Measurements from ENCODE around the gene ABCC11. TPM values are rescaled to one million over a fixed set of nuclear protein-coding genes. Genes with fewer than 3 reads are reported as not detected.

Gene ABCC11
- total and polyA plus RNA-seq, 2 of the 13 experiments (the other 11 are each of a cell fraction or from before 2014, with no cell fraction given) = 1.0 to 1.4 TPM

- 0 out of 2 replicates have a peak, but pooled peaks have one; percentile 37 for TF ChIP-seq LCORL (IDR thresholded peaks at IDR 0.05)
- TF ChIP-seq LCORL (CRISPR knock-in tag; IDR thresholded peaks at IDR 0.05) = no peak
- no peak for TF ChIP-seq ZNF446 (CRISPR knock-in tag; IDR thresholded peaks at IDR 0.05)
- TF ChIP-seq ETV5 (CRISPR knock-in tag; IDR thresholded peaks at IDR 0.05; ENCODE audit: borderline replicate concordance) = 0 out of 2 replicates have a peak, but pooled peaks have one; percentile 12
- TF ChIP-seq ZNF589 (CRISPR knock-in tag; conservative IDR thresholded peaks at IDR 0.05) = no peak
- TF ChIP-seq AGO1 (IDR thresholded peaks at IDR 0.05; ENCODE audit: low read depth, low read length, poor library complexity, severe bottlenecking) = no peak
Measured at GRCh38 chr16:48236286-48236685, 11.1 kb downstream of the ABCC11 start (continued).

GRCh38 chr16:48235556-48236136, 11.7 kb downstream of the ABCC11 start:
- peak; percentile 87 for FAIRE-seq
- Histone ChIP-seq H2AFZ (ENCODE audit: low read length) (peak overlapping the region; percentile 74), H3K27me3 (ENCODE audit: control insufficient read depth in 1 of 2, insufficient read depth in 2 of 2, low read length in 2 of 2) (no peaks in the 10 kb centered on the region), H3K4me2 (ENCODE audit: low read depth, low read length) (peak overlapping the region; percentile 86), H3K36me3 (replicated peaks in 1 of 2; ENCODE audit: control insufficient read depth in 1 of 2, insufficient read depth in 2 of 2, low read length in 2 of 2) (no peaks in the 10 kb centered on the region), H3K4me3 (replicated peaks in 1 of 3; ENCODE audit: insufficient read depth in 1 of 3, low read depth in 2 of 3, low read length in 3 of 3) (peak overlapping the region; percentile 17 to 57 (median 26)), H3K9me3 (ENCODE audit: low read length) (no peaks in the 10 kb centered on the region), H3K27ac (ENCODE audit: extremely low read length, insufficient read depth, low read length) (peak overlapping the region; percentile 66), H4K20me1 (ENCODE audit: insufficient read depth, low read length) (no peaks in the 10 kb centered on the region), H3K9ac (ENCODE audit: insufficient read depth, low read depth, low read length) (peak overlapping the region; percentile 55), H3K79me2 (ENCODE audit: insufficient read depth, low read length) (no peaks in the 10 kb centered on the region), H3K4me1 (ENCODE audit: insufficient read depth, low read length) (peaks cover 63% of the 10 kb centered on the region)
- CTCF ChIA-PET (ENCODE audit: low intra/inter-chr PET ratio, low total read pairs) = no interaction called here
- DNase-seq (ENCODE audit: low spot score) = peak; percentile 83
- ATAC-seq = peak; percentile 93
- TSS peak; percentile 87 for BruUV-seq (replicated peaks)
- in situ Hi-C loops (cut with HindIII; ENCODE audit: extremely low pct_ligation_motif_present, low pct_unique_long_range_greater_than_20kb) (no loop called here), intact Hi-C loops (cut with micrococcal nuclease; ENCODE audit: unreplicated experiment) (loop anchor here (1.0 kb wide), 1 partner anchor 9 kb away; the partner anchor contains the start of gene LONP2)
- POLR2A ChIA-PET = interaction anchor here (1.2 to 2.9 kb wide), 13 partner anchors 8 to 388 kb away, joined by 3 to 41 read pairs (median 7); partner anchors contain the start of genes ABCC11 and LONP2
- 5% methylated on average over 6 of the region's 6 CpGs for WGBS (ENCODE audit: low lambda C conversion rate)
- TF ChIP-seq NPAS2 (CRISPR knock-in tag; IDR thresholded peaks at IDR 0.05; ENCODE audit: borderline replicate concordance) (no peak), REST (IDR thresholded peaks at IDR 0.05; ENCODE audit: borderline replicate concordance in 1 of 2, low read depth in 1 of 2, low read length in 2 of 2) (no peak; a peak in 1 of 4 replicates), FOXP4 (CRISPR knock-in tag; IDR thresholded peaks at IDR 0.05) (no peak), ZBTB10 (CRISPR knock-in tag; IDR thresholded peaks at IDR 0.05; ENCODE audit: borderline replicate concordance) (no peak), HMGA1 (CRISPR knock-in tag; conservative IDR thresholded peaks at IDR 0.05) (no peak), SIN3A (IDR thresholded peaks at IDR 0.05; ENCODE audit: borderline replicate concordance, low read depth, low read length) (no peak), BRCA1 (CRISPR knock-in tag; IDR thresholded peaks at IDR 0.05) (no peak)

All from HepG2 (cell line).